ENCODE data around the gene GJD2.

The GJD2 gene

DNA sequence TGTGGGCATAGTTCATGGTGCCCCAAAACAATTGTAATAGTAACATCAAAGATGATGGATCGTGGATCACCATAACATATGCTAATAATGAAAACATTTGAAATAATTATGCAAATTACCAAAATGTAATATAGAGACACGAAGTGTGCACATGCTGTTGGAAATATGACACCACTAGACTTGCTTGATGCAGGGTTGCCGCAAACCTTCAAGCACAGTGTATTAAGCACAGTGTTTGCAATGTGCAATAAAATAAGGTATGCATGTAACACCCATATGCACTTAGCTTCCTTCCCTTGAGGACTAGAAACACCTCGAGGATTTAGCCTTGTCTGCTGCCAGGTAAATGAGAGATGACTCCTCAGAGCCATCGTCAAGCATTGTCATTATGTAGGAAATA, 10.9 kb upstream of the GJD2 start:
- DNase-seq (ENCODE audit: low read depth), result no peak
- no peak overlapping the region for H3K4me3 ChIP-seq (ENCODE audit: control insufficient read depth, low read depth, low read length)
- TF ChIP-seq, protein P1, sequence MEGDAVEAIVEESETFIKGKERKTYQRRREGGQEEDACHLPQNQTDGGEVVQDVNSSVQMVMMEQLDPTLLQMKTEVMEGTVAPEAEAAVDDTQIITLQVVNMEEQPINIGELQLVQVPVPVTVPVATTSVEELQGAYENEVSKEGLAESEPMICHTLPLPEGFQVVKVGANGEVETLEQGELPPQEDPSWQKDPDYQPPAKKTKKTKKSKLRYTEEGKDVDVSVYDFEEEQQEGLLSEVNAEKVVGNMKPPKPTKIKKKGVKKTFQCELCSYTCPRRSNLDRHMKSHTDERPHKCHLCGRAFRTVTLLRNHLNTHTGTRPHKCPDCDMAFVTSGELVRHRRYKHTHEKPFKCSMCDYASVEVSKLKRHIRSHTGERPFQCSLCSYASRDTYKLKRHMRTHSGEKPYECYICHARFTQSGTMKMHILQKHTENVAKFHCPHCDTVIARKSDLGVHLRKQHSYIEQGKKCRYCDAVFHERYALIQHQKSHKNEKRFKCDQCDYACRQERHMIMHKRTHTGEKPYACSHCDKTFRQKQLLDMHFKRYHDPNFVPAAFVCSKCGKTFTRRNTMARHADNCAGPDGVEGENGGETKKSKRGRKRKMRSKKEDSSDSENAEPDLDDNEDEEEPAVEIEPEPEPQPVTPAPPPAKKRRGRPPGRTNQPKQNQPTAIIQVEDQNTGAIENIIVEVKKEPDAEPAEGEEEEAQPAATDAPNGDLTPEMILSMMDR (conservative IDR thresholded peaks at IDR 0.05; ENCODE audit: control insufficient read depth, insufficient read depth, low read depth, low read length), result no peak

- no peak overlapping the region for H3K4me3 ChIP-seq (ENCODE audit: control insufficient read depth, low read depth, low read length)
- TF ChIP-seq, protein P1 (conservative IDR thresholded peaks at IDR 0.05; ENCODE audit: control insufficient read depth, insufficient read depth, low read depth, low read length), result no peak
- DNase-seq (ENCODE audit: low read depth), result no peak
Observed at GRCh38 chr15:34760909-34761308, 6.1 kb upstream of the GJD2 start.

DNA sequence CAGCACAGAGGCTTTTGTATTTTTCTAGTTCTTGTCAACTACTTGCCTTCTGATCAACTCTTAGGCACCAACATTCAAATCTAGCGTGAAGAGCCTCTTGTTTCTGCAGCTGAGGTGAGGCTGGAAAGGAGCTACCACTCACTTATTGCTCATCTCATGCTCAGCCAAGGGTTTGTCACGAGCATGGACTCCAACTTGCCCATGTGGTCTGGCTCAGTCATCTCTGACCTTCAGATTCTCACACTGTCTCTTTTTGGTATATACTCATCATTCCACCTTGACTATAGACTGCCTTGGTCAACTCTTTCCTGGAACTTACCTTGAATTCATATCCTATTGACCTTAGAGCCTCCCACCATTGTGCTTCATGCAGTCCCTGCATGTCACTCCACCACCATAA, 5.2 kb upstream of the GJD2 start:
- TF ChIP-seq, protein P1 (conservative IDR thresholded peaks at IDR 0.05; ENCODE audit: control insufficient read depth, insufficient read depth, low read depth, low read length), result no peak
- DNase-seq (ENCODE audit: low read depth), result no peak
- H3K4me3 ChIP-seq (ENCODE audit: control insufficient read depth, low read depth, low read length), result no peak overlapping the region

DNA sequence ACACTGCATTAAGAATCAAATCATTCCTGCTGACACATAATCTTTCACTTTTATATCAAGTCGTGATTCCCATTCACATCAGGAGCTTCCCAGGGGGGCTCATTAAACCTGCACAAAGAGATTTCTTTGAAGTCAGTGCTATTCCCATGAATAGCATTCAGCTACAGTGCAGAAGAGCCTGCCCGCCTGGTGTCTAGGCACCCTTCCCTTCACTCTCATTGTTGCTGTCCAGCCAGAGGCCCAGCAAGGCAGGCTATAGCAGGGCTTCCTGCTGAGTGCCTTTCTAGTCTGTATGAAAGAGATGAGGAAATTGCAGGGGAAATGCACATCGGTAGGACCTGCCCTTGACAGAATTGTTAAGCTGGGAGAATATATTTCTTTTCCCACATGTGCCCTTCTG, 4.5 kb upstream of the GJD2 start:
- DNase-seq (ENCODE audit: low read depth), result no peak
- H3K4me3 ChIP-seq (ENCODE audit: control insufficient read depth, low read depth, low read length), result no peak overlapping the region
- TF ChIP-seq, protein P1 (conservative IDR thresholded peaks at IDR 0.05; ENCODE audit: control insufficient read depth, insufficient read depth, low read depth, low read length), result no peak

DNA sequence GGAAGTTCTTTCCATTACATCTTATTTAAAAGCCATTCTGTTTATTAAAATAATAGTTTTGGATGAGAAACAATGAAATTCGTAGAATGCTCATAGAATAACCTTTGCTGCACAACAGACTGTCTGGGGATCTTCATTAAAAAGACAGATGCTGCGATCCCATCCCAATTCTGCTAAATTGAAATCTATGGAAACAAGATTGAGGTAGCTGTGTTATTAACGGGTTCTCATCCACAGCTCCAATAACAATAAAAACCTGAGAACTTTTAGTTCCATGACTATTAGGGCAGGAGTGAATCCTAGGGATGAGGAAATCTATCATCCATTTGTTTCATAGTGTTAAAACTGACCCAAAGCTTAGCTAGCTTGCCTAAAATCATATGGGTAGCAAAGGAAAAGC, 2.5 kb upstream of the GJD2 start:
- TF ChIP-seq, protein P1 (conservative IDR thresholded peaks at IDR 0.05; ENCODE audit: control insufficient read depth, insufficient read depth, low read depth, low read length), result no peak

DNA sequence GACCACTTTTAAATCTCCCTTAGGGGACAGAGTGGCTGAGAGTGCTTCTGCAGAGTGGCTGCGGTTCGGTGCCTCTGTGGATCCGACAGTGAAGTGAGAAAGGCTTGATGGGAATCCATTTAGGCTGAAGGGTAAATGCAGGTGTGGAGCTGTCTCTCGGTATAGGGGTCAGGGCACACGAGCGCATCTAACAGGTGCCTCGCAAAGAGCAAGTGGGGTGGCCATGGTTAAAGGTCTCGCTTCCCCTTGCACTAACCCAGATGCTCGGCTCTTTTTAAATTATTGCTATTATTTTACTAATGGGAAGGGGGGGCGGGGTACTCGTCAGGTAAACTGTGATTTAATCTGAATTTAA, 598 bp upstream of the GJD2 start:
- DNase-seq (ENCODE audit: low read depth), result no peak
- TF ChIP-seq, protein P1 (conservative IDR thresholded peaks at IDR 0.05; ENCODE audit: control insufficient read depth, insufficient read depth, low read depth, low read length), result no peak
- H3K4me3 ChIP-seq (ENCODE audit: control insufficient read depth, low read depth, low read length), result no peak overlapping the region

More for the DNA sequence above, 2.5 kb upstream of the GJD2 start:
- no peak overlapping the region for H3K4me3 ChIP-seq (ENCODE audit: control insufficient read depth, low read depth, low read length)
- no peak for DNase-seq (ENCODE audit: low read depth)

DNA sequence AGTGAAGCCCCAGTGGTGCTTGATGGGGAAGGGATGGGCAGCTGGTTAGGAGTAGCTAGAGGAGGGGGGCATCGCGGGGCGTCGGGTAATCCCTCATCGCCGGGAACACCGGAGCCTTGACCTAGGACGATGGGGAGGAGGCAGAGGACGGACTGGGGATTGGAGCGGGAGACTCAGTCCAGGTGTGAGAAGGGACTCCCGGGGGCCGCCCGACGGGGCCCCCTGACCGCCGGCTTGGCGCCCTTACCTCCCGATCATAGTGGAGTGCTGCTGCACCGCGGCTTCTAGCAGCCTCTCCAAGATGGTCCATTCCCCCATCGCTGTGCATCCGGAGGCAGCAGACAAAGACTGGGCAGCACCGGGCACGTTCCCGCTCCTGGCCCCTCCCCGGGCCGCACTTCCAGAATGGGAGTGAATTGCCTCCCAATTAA, 612 bp downstream of the GJD2 start:
- H3K4me3 ChIP-seq (ENCODE audit: control insufficient read depth, low read depth, low read length), result no peak overlapping the region
- TF ChIP-seq, protein P1 (conservative IDR thresholded peaks at IDR 0.05; ENCODE audit: control insufficient read depth, insufficient read depth, low read depth, low read length), result no peak

More for the DNA sequence above, 612 bp downstream of the GJD2 start:
- DNase-seq (ENCODE audit: low read depth), result no peak

All from fibroblast of mammary gland (primary cell).